Ascending aorta (tissue), 2 donors: ENCODE data around the gene OLA1. TPM values are rescaled to one million over a fixed set of nuclear protein-coding genes. Genes with fewer than 3 reads are reported as not detected.

Source experiments
- DNase-seq, 2 donors: peaks; one replicate each; pipeline ENCODE4 v3.0.0-alpha.2; 2019; ENCODE audit warnings: low spot score in 2 of 2
- H3K27ac ChIP-seq, 2 donors: fragments of 200-600 bp; sonication (generic); one replicate each; pipeline ENCODE4 v1.5.1; 2016 to 2017; ENCODE audit warnings: mild to moderate bottlenecking in 1 of 2
- H3K27me3 ChIP-seq: fragments of 200-600 bp; sonication (generic); one replicate; pipeline ENCODE4 v1.5.1; 2017
- H3K36me3 ChIP-seq, 2 donors: fragments of 200-600 bp; sonication (generic); one replicate each; pipeline ENCODE4 v1.5.1; 2016
- H3K4me1 ChIP-seq, 2 donors: fragments of 200-600 bp; sonication (generic); one replicate each; pipeline ENCODE4 v1.5.1; 2016 to 2017; ENCODE audit warnings: mild to moderate bottlenecking in 1 of 2
- H3K4me3 ChIP-seq, 2 donors: fragments of 200-600 bp; sonication (generic); one replicate each; pipeline ENCODE4 v1.5.1; 2016 to 2017; ENCODE audit warnings: mild to moderate bottlenecking in 1 of 2
- H3K9me3 ChIP-seq, 2 donors: fragments of 200-600 bp; sonication (generic); one replicate each; pipeline ENCODE4 v1.5.1; 2016
- CTCF ChIP-seq, 3 experiments: fragments of 200-600 bp in 2 of 3; fragments of 450-650 bp in 1 of 3; sonication (generic) in 2 of 3; IDR thresholded peaks; one replicate each; pipeline ENCODE4 v1.5.1; 2016 to 2019; ENCODE audit warnings: antibody characterized with exemption in 3 of 3, mild to moderate bottlenecking in 1 of 3, moderate library complexity in 1 of 3
- intact Hi-C: fragments of 100-400 bp; cut with DNase I; formaldehyde crosslinking; loops from one replicate; pipeline ENCODE4 v1.15.1; 2023
- total RNA-seq: library from RNA; depleted of rRNA; stranded (reverse); fragments of >200 nt; gene quantifications from one replicate; pipeline ENCODE4 v1.1.0, GENCODE V29; 2016

The OLA1 gene
- total RNA-seq, 1 donor from 2014 or later = 29.5 TPM

GRCh38 chr2:174217869-174218268 is 30.5 kb downstream of the OLA1 start:
- H3K27me3 ChIP-seq = no peaks in the 10 kb centered on the region
- intact Hi-C loops = no loop called here

GRCh38 chr2:174211954-174212353 is 36.4 kb downstream of the OLA1 start:
- Histone ChIP-seq H3K27ac (no peak overlapping the region), H3K27me3 (no peaks in the 10 kb centered on the region)
- intact Hi-C loops = no loop called here

More at GRCh38 chr2:174217869-174218268, 30.5 kb downstream of the OLA1 start:
- DNase-seq = no peak
- H3K27ac ChIP-seq = no peak overlapping the region
- H3K4me3 ChIP-seq = no peak overlapping the region
- no peak for TF ChIP-seq CTCF (IDR thresholded peaks at IDR 0.05)
- H3K9me3 ChIP-seq = no peaks in the 10 kb centered on the region
- peaks cover 0 to 8% of the 10 kb centered on the region in 2 donors for H3K36me3 ChIP-seq
- H3K4me1 ChIP-seq = no peaks in the 10 kb centered on the region

GRCh38 chr2:174210862-174211261 is 37.5 kb downstream of the OLA1 start:
- intact Hi-C loops = no loop called here
- Histone ChIP-seq H3K4me1 (no peaks in the 10 kb centered on the region), H3K27me3 (no peaks in the 10 kb centered on the region), H3K27ac (no peak overlapping the region), H3K36me3 (no peaks in the 10 kb centered on the region), H3K9me3 (no peaks in the 10 kb centered on the region), H3K4me3 (no peak overlapping the region)
- no peak for DNase-seq
- no peak for TF ChIP-seq CTCF (IDR thresholded peaks at IDR 0.05)

More at GRCh38 chr2:174211954-174212353, 36.4 kb downstream of the OLA1 start:
- no peaks in the 10 kb centered on the region for H3K36me3 ChIP-seq
- TF ChIP-seq CTCF (IDR thresholded peaks at IDR 0.05) = no peak
- H3K4me3 ChIP-seq = no peak overlapping the region
- no peaks in the 10 kb centered on the region for H3K4me1 ChIP-seq
- H3K9me3 ChIP-seq = no peaks in the 10 kb centered on the region
- DNase-seq = no peak

GRCh38 chr2:174209325-174209724 is 39.0 kb downstream of the OLA1 start:
- no peaks in the 10 kb centered on the region for H3K27me3 ChIP-seq
- H3K4me3 ChIP-seq = no peak overlapping the region
- no peak for DNase-seq
- no peaks in the 10 kb centered on the region for H3K9me3 ChIP-seq
- no peaks in the 10 kb centered on the region for H3K4me1 ChIP-seq
- TF ChIP-seq CTCF (IDR thresholded peaks at IDR 0.05) = no peak
- no peaks in the 10 kb centered on the region for H3K36me3 ChIP-seq
- intact Hi-C loops = no loop called here
- H3K27ac ChIP-seq = no peak overlapping the region

- intact Hi-C loops = no loop called here
- Histone ChIP-seq H3K9me3 (no peaks in the 10 kb centered on the region), H3K4me3 (no peak overlapping the region), H3K4me1 (no peaks in the 10 kb centered on the region), H3K27ac (no peak overlapping the region), H3K27me3 (no peaks in the 10 kb centered on the region), H3K36me3 (no peaks in the 10 kb centered on the region)
- DNase-seq = no peak
- no peak for TF ChIP-seq CTCF (IDR thresholded peaks at IDR 0.05)
Observed at GRCh38 chr2:174208026-174208425, 40.3 kb downstream of the OLA1 start.

- Histone ChIP-seq H3K9me3 (no peaks in the 10 kb centered on the region), H3K4me3 (no peak overlapping the region), H3K27ac (no peak overlapping the region), H3K36me3 (no peaks in the 10 kb centered on the region), H3K27me3 (no peaks in the 10 kb centered on the region), H3K4me1 (no peaks in the 10 kb centered on the region)
- intact Hi-C loops = no loop called here
- no peak for DNase-seq
- no peak for TF ChIP-seq CTCF (IDR thresholded peaks at IDR 0.05)
Observed at GRCh38 chr2:174205562-174205961, 42.8 kb downstream of the OLA1 start.
